Measurements from ENCODE around the gene PLB1.
A peak's percentile ranks its signal among the peaks of the same experiment; 100 is the strongest.

Gene PLB1

GRCh38 chr2:28447943-28448792, 47.7 kb upstream of the PLB1 start:
- H3K36me3 ChIP-seq (ENCODE audit: insufficient read depth, low read length) = no peaks in the 10 kb centered on the region
- no peaks in the 10 kb centered on the region for H3K9me3 ChIP-seq (ENCODE audit: insufficient read depth, low read depth, low read length)
- H3K79me2 ChIP-seq (ENCODE audit: insufficient read depth, low read length) = no peaks in the 10 kb centered on the region
- no peaks in the 10 kb centered on the region for H3F3A ChIP-seq (ENCODE audit: low read depth)
- H3K4me2 ChIP-seq (ENCODE audit: low read depth, low read length, poor library complexity, severe bottlenecking) = no peak overlapping the region
- no peak overlapping the region for H3K4me3 ChIP-seq (ENCODE audit: low read length, poor library complexity, severe bottlenecking)
- H3K4me1 ChIP-seq (ENCODE audit: insufficient read depth, low read length, poor library complexity, severe bottlenecking) = peaks cover 6% of the 10 kb centered on the region
- H2AFZ ChIP-seq (ENCODE audit: low read length) = peak overlapping the region; percentile 65
- TF ChIP-seq EZH2phosphoT487 (IDR thresholded peaks at IDR 0.05; ENCODE audit: borderline replicate concordance) (no peak), CTCF (conservative IDR thresholded peaks at IDR 0.05; ENCODE audit: low read length) (peak; percentile 32)
- no peaks in the 10 kb centered on the region for H3K9me2 ChIP-seq (replicated peaks; ENCODE audit: low read depth, low read length)
- no peak overlapping the region for H3K9ac ChIP-seq (ENCODE audit: low read depth, low read length, poor library complexity, severe bottlenecking)
- H3K27me3 ChIP-seq (ENCODE audit: insufficient read depth, low read length, poor library complexity, severe bottlenecking) = no peaks in the 10 kb centered on the region
- no peaks in the 10 kb centered on the region for H4K20me1 ChIP-seq (ENCODE audit: insufficient read depth, low read length, poor library complexity, severe bottlenecking)

GRCh38 chr2:28448793-28449100, 47.1 kb upstream of the PLB1 start:
- no peak overlapping the region for H3K9ac ChIP-seq (ENCODE audit: low read depth, low read length, poor library complexity, severe bottlenecking)
- TF ChIP-seq CTCF (conservative IDR thresholded peaks at IDR 0.05; ENCODE audit: low read length) (no peak), EZH2phosphoT487 (IDR thresholded peaks at IDR 0.05; ENCODE audit: borderline replicate concordance) (no peak)
- H3K27me3 ChIP-seq (ENCODE audit: insufficient read depth, low read length, poor library complexity, severe bottlenecking) = no peaks in the 10 kb centered on the region
- no peaks in the 10 kb centered on the region for H3K9me2 ChIP-seq (replicated peaks; ENCODE audit: low read depth, low read length)
- no peak overlapping the region for H3K4me3 ChIP-seq (ENCODE audit: low read length, poor library complexity, severe bottlenecking)
- H3F3A ChIP-seq (ENCODE audit: low read depth) = no peaks in the 10 kb centered on the region
- H3K36me3 ChIP-seq (ENCODE audit: insufficient read depth, low read length) = no peaks in the 10 kb centered on the region
- no peaks in the 10 kb centered on the region for H4K20me1 ChIP-seq (ENCODE audit: insufficient read depth, low read length, poor library complexity, severe bottlenecking)
- H3K4me1 ChIP-seq (ENCODE audit: insufficient read depth, low read length, poor library complexity, severe bottlenecking) = peaks cover 6% of the 10 kb centered on the region
- no peaks in the 10 kb centered on the region for H3K9me3 ChIP-seq (ENCODE audit: insufficient read depth, low read depth, low read length)
- no peak overlapping the region for H2AFZ ChIP-seq (ENCODE audit: low read length)
- no peaks in the 10 kb centered on the region for H3K79me2 ChIP-seq (ENCODE audit: insufficient read depth, low read length)
- H3K4me2 ChIP-seq (ENCODE audit: low read depth, low read length, poor library complexity, severe bottlenecking) = no peak overlapping the region

DNA sequence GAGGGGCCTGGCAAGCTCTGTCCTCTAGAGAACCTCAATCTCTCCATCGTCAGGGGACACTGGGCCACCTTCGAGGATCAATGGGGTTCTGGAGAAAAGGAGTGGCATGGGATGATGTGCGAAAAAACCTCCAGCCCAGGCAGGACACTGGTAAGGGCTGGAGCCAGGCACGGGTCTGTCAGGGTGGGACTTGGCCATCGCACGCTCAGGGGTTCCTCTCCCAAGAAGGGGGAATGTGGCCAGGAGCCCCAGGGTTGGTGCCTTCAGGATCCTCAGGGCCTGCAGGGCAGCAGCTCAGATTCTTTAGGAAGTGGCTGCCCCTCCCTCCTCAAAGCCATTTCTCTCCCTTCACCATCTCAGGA, 46.8 kb upstream of the PLB1 start:
- H3K4me2 ChIP-seq (ENCODE audit: low read depth, low read length, poor library complexity, severe bottlenecking) = no peak overlapping the region
- H3K9me3 ChIP-seq (ENCODE audit: insufficient read depth, low read depth, low read length) = no peaks in the 10 kb centered on the region
- no peaks in the 10 kb centered on the region for H3K9me2 ChIP-seq (replicated peaks; ENCODE audit: low read depth, low read length)
- no peaks in the 10 kb centered on the region for H3K36me3 ChIP-seq (ENCODE audit: insufficient read depth, low read length)
- H3K4me3 ChIP-seq (ENCODE audit: low read length, poor library complexity, severe bottlenecking) = no peak overlapping the region
- H3F3A ChIP-seq (ENCODE audit: low read depth) = no peaks in the 10 kb centered on the region
- H4K20me1 ChIP-seq (ENCODE audit: insufficient read depth, low read length, poor library complexity, severe bottlenecking) = no peaks in the 10 kb centered on the region
- no peaks in the 10 kb centered on the region for H3K27me3 ChIP-seq (ENCODE audit: insufficient read depth, low read length, poor library complexity, severe bottlenecking)
- H3K9ac ChIP-seq (ENCODE audit: low read depth, low read length, poor library complexity, severe bottlenecking) = no peak overlapping the region
- H2AFZ ChIP-seq (ENCODE audit: low read length) = no peak overlapping the region
- H3K79me2 ChIP-seq (ENCODE audit: insufficient read depth, low read length) = no peaks in the 10 kb centered on the region
- TF ChIP-seq EZH2phosphoT487 (IDR thresholded peaks at IDR 0.05; ENCODE audit: borderline replicate concordance) = no peak
- no peak for TF ChIP-seq CTCF (conservative IDR thresholded peaks at IDR 0.05; ENCODE audit: low read length)
- H3K4me1 ChIP-seq (ENCODE audit: insufficient read depth, low read length, poor library complexity, severe bottlenecking) = peaks cover 6% of the 10 kb centered on the region
